Measurements from ENCODE around the gene MTX1. TPM values are rescaled to one million over a fixed set of nuclear protein-coding genes. Genes with fewer than 3 reads are reported as not detected.

MTX1 gene
- total RNA-seq, 3 donors from 2014 or later (not counting 1 experiment from before 2014, with no cell fraction given), result 22.3 to 28.5 (median 27.9) TPM

GRCh38 chr1:155236451-155236850 is 28.0 kb downstream of the MTX1 start:
- Histone ChIP-seq H3K4me1 (ENCODE audit: control insufficient read depth, insufficient read depth, low read length) (peaks cover 18% of the 10 kb centered on the region), H3K27me3 (ENCODE audit: control insufficient read depth, insufficient read depth, low read length) (no peaks in the 10 kb centered on the region), H3K27ac (ENCODE audit: low read length) (no peak overlapping the region), H3K36me3 (ENCODE audit: control insufficient read depth, insufficient read depth, low read length) (peaks cover 22% of the 10 kb centered on the region), H3K9me3 (ENCODE audit: control insufficient read depth, insufficient read depth, low read length) (no peaks in the 10 kb centered on the region), H3K4me3 (ENCODE audit: low read length) (no peak overlapping the region)
- Mint-ChIP-seq H3K36me3 (no peaks in the 10 kb centered on the region), H3K27ac (no peak overlapping the region), H3K4me1 (peaks cover 13 to 16% of the 10 kb centered on the region in 2 donors), H3K9me3 (no peaks in the 10 kb centered on the region), H3K4me3 (no peak overlapping the region), H3K27me3 (ENCODE audit: low read depth in 2 of 2) (no peaks in the 10 kb centered on the region)
- TF ChIP-seq CTCF (IDR thresholded peaks at IDR 0.05), result no peak
- intact Hi-C loops (cut with micrococcal nuclease), result no loop called here
- DNase-seq (no peak), ATAC-seq (no peak)
- WGBS (ENCODE audit: insufficient coverage), result 96% methylated on average over 4 of the region's 5 CpGs

- ATAC-seq (peak; percentile 19 to 38 (median 38)), DNase-seq (peak; percentile 48 to 88)
- peak overlapping the region; percentile 82 to 89 for H3K27ac Mint-ChIP-seq
- peak overlapping the region; percentile 91 for H3K4me3 Mint-ChIP-seq
- no peaks in the 10 kb centered on the region for H3K27me3 ChIP-seq (ENCODE audit: control insufficient read depth, insufficient read depth, low read length)
- H3K36me3 Mint-ChIP-seq, result peaks cover 8% of the 10 kb centered on the region
- peak overlapping the region; percentile 13 for H3K27ac ChIP-seq (ENCODE audit: low read length)
- intact Hi-C loops (cut with micrococcal nuclease), result loop anchor here (5.0 kb wide), 1 partner anchor 49 kb away; no protein-coding TSS in a partner anchor
- H3K27me3 Mint-ChIP-seq (ENCODE audit: low read depth in 2 of 2), result peaks cover 4 to 8% of the 10 kb centered on the region in 2 donors
- peaks cover 16% of the 10 kb centered on the region for H3K36me3 ChIP-seq (ENCODE audit: control insufficient read depth, insufficient read depth, low read length)
- peak overlapping the region; percentile 51 for H3K4me3 ChIP-seq (ENCODE audit: low read length)
- peaks cover 3% of the 10 kb centered on the region for H3K9me3 ChIP-seq (ENCODE audit: control insufficient read depth, insufficient read depth, low read length)
- 18% methylated on average over 4 of the region's 4 CpGs for WGBS (ENCODE audit: insufficient coverage)
- peaks cover 21 to 37% of the 10 kb centered on the region in 2 donors for H3K4me1 Mint-ChIP-seq
- H3K4me1 ChIP-seq (ENCODE audit: control insufficient read depth, insufficient read depth, low read length), result peaks cover 44% of the 10 kb centered on the region
- no peak for TF ChIP-seq CTCF (IDR thresholded peaks at IDR 0.05)
- H3K9me3 Mint-ChIP-seq, result peaks cover 2 to 3% of the 10 kb centered on the region in 2 donors
These were observed 32.7 kb downstream of the MTX1 start for GRCh38 chr1:155241069-155241679.

GRCh38 chr1:155241841-155242264 is 33.4 kb downstream of the MTX1 start:
- Histone ChIP-seq H3K9me3 (ENCODE audit: control insufficient read depth, insufficient read depth, low read length) (peaks cover 3% of the 10 kb centered on the region), H3K36me3 (ENCODE audit: control insufficient read depth, insufficient read depth, low read length) (peaks cover 10% of the 10 kb centered on the region), H3K4me1 (ENCODE audit: control insufficient read depth, insufficient read depth, low read length) (peaks cover 44% of the 10 kb centered on the region), H3K27ac (ENCODE audit: low read length) (no peak overlapping the region), H3K27me3 (ENCODE audit: control insufficient read depth, insufficient read depth, low read length) (no peaks in the 10 kb centered on the region), H3K4me3 (ENCODE audit: low read length) (no peak overlapping the region)
- peaks cover 4 to 8% of the 10 kb centered on the region in 2 donors for H3K27me3 Mint-ChIP-seq (ENCODE audit: low read depth in 2 of 2)
- DNase-seq (peak in 1 of 2 donors; percentile 21), ATAC-seq (no peak)
- peaks cover 21 to 37% of the 10 kb centered on the region in 2 donors for H3K4me1 Mint-ChIP-seq
- H3K9me3 Mint-ChIP-seq, result peaks cover 2 to 3% of the 10 kb centered on the region in 2 donors
- H3K4me3 Mint-ChIP-seq, result no peak overlapping the region
- H3K27ac Mint-ChIP-seq, result peak overlapping the region; percentile 82 to 89
- TF ChIP-seq CTCF (IDR thresholded peaks at IDR 0.05), result no peak
- intact Hi-C loops (cut with micrococcal nuclease), result loop anchor here (5.0 kb wide), 1 partner anchor 50 kb away; no protein-coding TSS in a partner anchor
- H3K36me3 Mint-ChIP-seq, result peaks cover 8% of the 10 kb centered on the region
- 49% methylated on average over 4 of the region's 4 CpGs for WGBS (ENCODE audit: insufficient coverage)

All from natural killer cell (primary cell).